ENCODE measurements around the gene PDE1A. TPM values are rescaled to one million over a fixed set of nuclear protein-coding genes. Genes with fewer than 3 reads are reported as not detected.
A peak's percentile ranks its signal among the peaks of the same experiment; 100 is the strongest.
"Not testable (repeated sequence)": the region's sequence is repeated elsewhere in the genome, so short reads cannot be mapped to it uniquely, and the experiment has no call there.

PDE1A gene
- total and polyA plus RNA-seq, 10 of the 15 experiments (the other 5 are each of a cell fraction or from before 2014, with no cell fraction given) = 1.1 TPM; not detected in 9

DNA sequence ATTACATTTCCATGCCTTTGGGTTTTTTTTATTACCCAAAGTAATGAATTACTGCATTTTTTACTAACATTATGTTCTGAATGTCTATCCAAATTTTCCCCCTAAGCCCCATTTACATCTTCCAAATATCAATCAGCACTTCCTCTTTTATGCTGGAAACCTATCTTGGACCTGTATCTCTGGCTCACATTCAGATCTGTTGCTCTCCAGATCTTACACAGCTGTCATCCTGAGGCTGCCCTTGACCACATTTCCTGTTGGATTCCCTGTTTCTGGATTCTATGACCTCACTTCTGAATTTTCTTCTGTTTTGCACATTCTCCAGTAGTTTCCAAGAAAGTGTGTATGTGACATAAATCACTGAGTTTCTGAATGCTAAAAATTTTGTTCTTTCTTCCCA is 146.7 kb downstream of the PDE1A start:
- Histone ChIP-seq H3K9me3 (replicated peaks; ENCODE audit: control insufficient read depth, insufficient read depth, low read length) (no peaks in the 10 kb centered on the region), H3K27me3 (replicated peaks in 1 of 2; ENCODE audit: control insufficient read depth in 2 of 2, insufficient read depth in 2 of 2, low read length in 1 of 2) (no peaks in the 10 kb centered on the region), H3K9ac (ENCODE audit: control insufficient read depth, insufficient read depth, low read length) (no peak overlapping the region), H3K27ac (ENCODE audit: control insufficient read depth, insufficient read depth) (no peak overlapping the region), H3K36me3 (ENCODE audit: control insufficient read depth in 2 of 2, insufficient read depth in 2 of 2, low read length in 1 of 2) (no peaks in the 10 kb centered on the region), H2AFZ (ENCODE audit: control insufficient read depth, low read depth, low read length) (no peak overlapping the region), H3K79me2 (ENCODE audit: control insufficient read depth, insufficient read depth, low read length) (no peaks in the 10 kb centered on the region), H3K4me1 (ENCODE audit: control insufficient read depth, insufficient read depth, low read length) (no peaks in the 10 kb centered on the region), H3K4me3 (no peak overlapping the region), H4K20me1 (ENCODE audit: control insufficient read depth, insufficient read depth) (no peaks in the 10 kb centered on the region), H3K4me2 (ENCODE audit: control insufficient read depth, insufficient read depth) (no peak overlapping the region)
- ChIA-PET SMC1A (ENCODE audit: uncharacterized antibody, unreplicated experiment) (no interaction called here), POLR2A (no interaction called here), CTCF (interaction anchor here (0.6 kb wide), 1 partner anchor 1993 kb away, joined by 3 read pairs; no protein-coding TSS in a partner anchor), RAD21 (ENCODE audit: unreplicated experiment) (no interaction called here)
- intact Hi-C loops (cut with micrococcal nuclease; ENCODE audit: unreplicated experiment) (no loop called here), in situ Hi-C loops (cut with MboI) (no loop called here)
- DNase-seq (ENCODE audit: low read depth, low spot score) = no peak
- no peak for ATAC-seq
- TF ChIP-seq SPI1 (IDR thresholded peaks at IDR 0.05; ENCODE audit: borderline replicate concordance, insufficient read depth, low read depth, low read length) (peak; percentile 67; the same call in 1 of the 2 replicates), ZNF622 (IDR thresholded peaks at IDR 0.05) (no peak), SMARCA5 (IDR thresholded peaks at IDR 0.05) (no peak), CBFB (IDR thresholded peaks at IDR 0.05; ENCODE audit: low read depth) (no peak), BHLHE40 (IDR thresholded peaks at IDR 0.05; ENCODE audit: borderline replicate concordance in 1 of 2, low read depth in 2 of 2, low read length in 1 of 2) (no peak)
- TF ChIP-seq, protein P1, sequence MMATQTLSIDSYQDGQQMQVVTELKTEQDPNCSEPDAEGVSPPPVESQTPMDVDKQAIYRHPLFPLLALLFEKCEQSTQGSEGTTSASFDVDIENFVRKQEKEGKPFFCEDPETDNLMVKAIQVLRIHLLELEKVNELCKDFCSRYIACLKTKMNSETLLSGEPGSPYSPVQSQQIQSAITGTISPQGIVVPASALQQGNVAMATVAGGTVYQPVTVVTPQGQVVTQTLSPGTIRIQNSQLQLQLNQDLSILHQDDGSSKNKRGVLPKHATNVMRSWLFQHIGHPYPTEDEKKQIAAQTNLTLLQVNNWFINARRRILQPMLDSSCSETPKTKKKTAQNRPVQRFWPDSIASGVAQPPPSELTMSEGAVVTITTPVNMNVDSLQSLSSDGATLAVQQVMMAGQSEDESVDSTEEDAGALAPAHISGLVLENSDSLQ (IDR thresholded peaks at IDR 0.05) = no peak
- TF ChIP-seq, protein P2, sequence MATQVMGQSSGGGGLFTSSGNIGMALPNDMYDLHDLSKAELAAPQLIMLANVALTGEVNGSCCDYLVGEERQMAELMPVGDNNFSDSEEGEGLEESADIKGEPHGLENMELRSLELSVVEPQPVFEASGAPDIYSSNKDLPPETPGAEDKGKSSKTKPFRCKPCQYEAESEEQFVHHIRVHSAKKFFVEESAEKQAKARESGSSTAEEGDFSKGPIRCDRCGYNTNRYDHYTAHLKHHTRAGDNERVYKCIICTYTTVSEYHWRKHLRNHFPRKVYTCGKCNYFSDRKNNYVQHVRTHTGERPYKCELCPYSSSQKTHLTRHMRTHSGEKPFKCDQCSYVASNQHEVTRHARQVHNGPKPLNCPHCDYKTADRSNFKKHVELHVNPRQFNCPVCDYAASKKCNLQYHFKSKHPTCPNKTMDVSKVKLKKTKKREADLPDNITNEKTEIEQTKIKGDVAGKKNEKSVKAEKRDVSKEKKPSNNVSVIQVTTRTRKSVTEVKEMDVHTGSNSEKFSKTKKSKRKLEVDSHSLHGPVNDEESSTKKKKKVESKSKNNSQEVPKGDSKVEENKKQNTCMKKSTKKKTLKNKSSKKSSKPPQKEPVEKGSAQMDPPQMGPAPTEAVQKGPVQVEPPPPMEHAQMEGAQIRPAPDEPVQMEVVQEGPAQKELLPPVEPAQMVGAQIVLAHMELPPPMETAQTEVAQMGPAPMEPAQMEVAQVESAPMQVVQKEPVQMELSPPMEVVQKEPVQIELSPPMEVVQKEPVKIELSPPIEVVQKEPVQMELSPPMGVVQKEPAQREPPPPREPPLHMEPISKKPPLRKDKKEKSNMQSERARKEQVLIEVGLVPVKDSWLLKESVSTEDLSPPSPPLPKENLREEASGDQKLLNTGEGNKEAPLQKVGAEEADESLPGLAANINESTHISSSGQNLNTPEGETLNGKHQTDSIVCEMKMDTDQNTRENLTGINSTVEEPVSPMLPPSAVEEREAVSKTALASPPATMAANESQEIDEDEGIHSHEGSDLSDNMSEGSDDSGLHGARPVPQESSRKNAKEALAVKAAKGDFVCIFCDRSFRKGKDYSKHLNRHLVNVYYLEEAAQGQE (IDR thresholded peaks at IDR 0.05; ENCODE audit: low read depth, low read length) = no peak
- no peak for FAIRE-seq
- BruUV-seq (replicated peaks) = no TSS peak

DNA sequence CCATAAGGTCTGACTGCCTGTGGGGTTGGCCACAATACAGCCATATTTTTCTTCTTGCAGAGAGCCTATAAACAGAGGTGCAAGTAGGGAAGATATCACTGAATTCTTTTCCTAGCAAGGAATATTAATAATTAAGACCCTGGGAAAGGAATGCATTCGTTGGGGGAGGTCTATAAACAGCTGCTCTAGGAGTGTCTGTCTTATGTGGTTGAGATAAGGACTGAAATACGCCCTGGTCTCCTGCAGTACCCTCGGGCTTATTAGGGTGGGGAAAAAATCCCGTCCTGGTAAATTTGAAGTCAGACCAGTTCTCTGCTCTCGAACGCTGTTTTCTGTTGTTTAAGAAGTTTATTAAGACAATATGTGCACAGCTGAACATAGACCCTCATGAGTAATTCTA is 150.2 kb downstream of the PDE1A start:
- CTCF ChIA-PET; H3K36me3 ChIP-seq (ENCODE audit: control insufficient read depth in 2 of 2, insufficient read depth in 2 of 2, low read length in 1 of 2); H3K4me3 ChIP-seq; H3K27ac ChIP-seq (ENCODE audit: control insufficient read depth, insufficient read depth); H3K4me1 ChIP-seq (ENCODE audit: control insufficient read depth, insufficient read depth, low read length); RAD21 ChIA-PET (ENCODE audit: unreplicated experiment); H3K9me3 ChIP-seq (replicated peaks; ENCODE audit: control insufficient read depth, insufficient read depth, low read length); H3K79me2 ChIP-seq (ENCODE audit: control insufficient read depth, insufficient read depth, low read length); H3K9ac ChIP-seq (ENCODE audit: control insufficient read depth, insufficient read depth, low read length); DNase-seq (ENCODE audit: low read depth, low spot score); BruUV-seq (replicated peaks); FAIRE-seq; POLR2A ChIA-PET; H2AFZ ChIP-seq (ENCODE audit: control insufficient read depth, low read depth, low read length); ATAC-seq; H3K4me2 ChIP-seq (ENCODE audit: control insufficient read depth, insufficient read depth); in situ Hi-C loops (cut with MboI); H3K27me3 ChIP-seq (replicated peaks in 1 of 2; ENCODE audit: control insufficient read depth in 2 of 2, insufficient read depth in 2 of 2, low read length in 1 of 2); SMC1A ChIA-PET (ENCODE audit: uncharacterized antibody, unreplicated experiment); intact Hi-C loops (cut with micrococcal nuclease; ENCODE audit: unreplicated experiment); H4K20me1 ChIP-seq (ENCODE audit: control insufficient read depth, insufficient read depth): not testable (repeated sequence)
- 16% methylated on average over 6 of the region's 6 CpGs for WGBS (ENCODE audit: insufficient coverage, insufficient replicate concordance, low lambda C conversion rate, missing lambda C conversion rate)

Measured in GM12878 (cell line).